Endothelial cell of umbilical vein (primary cell): Measurements from ENCODE around the gene INTS2.

Source experiments
- EZH2 ChIP-seq: IDR thresholded peaks from 2 replicates; pipeline ENCODE4 v1.6.1; 2012; ENCODE audit warnings: borderline replicate concordance, low read depth, mild to moderate bottlenecking, moderate library complexity, low read length, inconsistent platforms; ENCODE audit not compliant: severe bottlenecking
- JUN ChIP-seq: IDR thresholded peaks from 2 replicates; pipeline ENCODE4 v1.6.1; 2011; ENCODE audit warnings: borderline replicate concordance, low read depth; ENCODE audit not compliant: insufficient read length, insufficient read depth
- MYC ChIP-seq: IDR thresholded peaks from one replicate; pipeline ENCODE4 v1.6.1; 2011; ENCODE audit warnings: mild to moderate bottlenecking, low read depth, low read length
- POLR2A ChIP-seq: IDR thresholded peaks from 2 replicates; pipeline ENCODE4 v1.6.1; 2012; ENCODE audit warnings: low read depth, mild to moderate bottlenecking, control low read depth, low read length
- POLR2AphosphoS5 ChIP-seq: IDR thresholded peaks from 2 replicates; pipeline ENCODE4 v1.6.1; 2012; ENCODE audit warnings: low read depth, mild to moderate bottlenecking, control low read depth, low read length, moderate library complexity; ENCODE audit not compliant: insufficient read depth
- TF ChIP-seq, protein P1 (sequence below), 2 donors: IDR thresholded peaks; 1 replicate in 1 of 2; 2 replicates in 1 of 2; pipeline ENCODE4 v1.5.1; 2011; ENCODE audit warnings: low read length in 2 of 2, mild to moderate bottlenecking in 2 of 2, moderate library complexity in 2 of 2, control low read depth in 1 of 2, inconsistent platforms in 1 of 2, low read depth in 1 of 2; ENCODE audit not compliant: insufficient read depth in 1 of 2; ENCODE audit errors: extremely low read depth in 1 of 2
- TF ChIP-seq, protein P2 (sequence below): IDR thresholded peaks from 2 replicates; pipeline ENCODE4 v1.6.1; 2011; ENCODE audit not compliant: insufficient read depth, insufficient read length

DNA sequence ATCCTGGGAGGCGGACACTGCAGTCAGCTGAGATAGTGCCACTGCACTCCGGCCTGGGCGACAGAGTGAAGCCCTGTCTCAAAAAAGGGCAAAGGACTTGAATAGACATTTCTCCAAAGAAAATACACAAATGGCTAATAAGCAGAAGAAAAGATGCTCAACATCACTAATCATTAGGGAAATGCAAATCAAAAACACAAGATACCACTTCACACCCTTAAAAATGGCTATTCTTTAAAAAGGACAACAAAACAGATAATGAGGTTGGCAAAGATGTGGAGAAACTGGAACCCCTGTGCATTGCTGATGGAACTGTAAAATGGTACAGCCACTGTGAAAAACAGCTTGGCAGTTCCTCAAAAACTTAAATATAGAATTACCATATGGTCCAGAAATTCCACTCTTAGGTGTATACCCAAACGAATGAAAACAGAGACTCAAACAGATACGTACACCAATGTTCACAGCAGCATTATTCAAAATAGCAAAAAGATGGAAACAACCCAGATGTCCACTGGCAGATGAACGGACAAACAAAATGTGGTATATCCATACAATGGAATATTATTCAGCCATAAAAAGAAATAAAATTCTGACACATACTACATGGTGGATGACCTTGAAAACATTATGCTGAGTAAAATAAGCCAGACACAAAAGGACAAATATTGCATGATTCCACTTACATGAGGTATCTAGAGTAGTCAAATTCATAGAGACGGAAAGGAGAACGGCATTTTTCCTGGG is 100.0 kb downstream of the INTS2 start:
- TF ChIP-seq POLR2A (no peak), POLR2AphosphoS5 (no peak), EZH2 (no peak), JUN (no peak), MYC (no peak)
- TF ChIP-seq, protein P1, sequence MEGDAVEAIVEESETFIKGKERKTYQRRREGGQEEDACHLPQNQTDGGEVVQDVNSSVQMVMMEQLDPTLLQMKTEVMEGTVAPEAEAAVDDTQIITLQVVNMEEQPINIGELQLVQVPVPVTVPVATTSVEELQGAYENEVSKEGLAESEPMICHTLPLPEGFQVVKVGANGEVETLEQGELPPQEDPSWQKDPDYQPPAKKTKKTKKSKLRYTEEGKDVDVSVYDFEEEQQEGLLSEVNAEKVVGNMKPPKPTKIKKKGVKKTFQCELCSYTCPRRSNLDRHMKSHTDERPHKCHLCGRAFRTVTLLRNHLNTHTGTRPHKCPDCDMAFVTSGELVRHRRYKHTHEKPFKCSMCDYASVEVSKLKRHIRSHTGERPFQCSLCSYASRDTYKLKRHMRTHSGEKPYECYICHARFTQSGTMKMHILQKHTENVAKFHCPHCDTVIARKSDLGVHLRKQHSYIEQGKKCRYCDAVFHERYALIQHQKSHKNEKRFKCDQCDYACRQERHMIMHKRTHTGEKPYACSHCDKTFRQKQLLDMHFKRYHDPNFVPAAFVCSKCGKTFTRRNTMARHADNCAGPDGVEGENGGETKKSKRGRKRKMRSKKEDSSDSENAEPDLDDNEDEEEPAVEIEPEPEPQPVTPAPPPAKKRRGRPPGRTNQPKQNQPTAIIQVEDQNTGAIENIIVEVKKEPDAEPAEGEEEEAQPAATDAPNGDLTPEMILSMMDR (IDR thresholded peaks at IDR 0.05; ENCODE audit: extremely low read depth in 1 of 2, insufficient read depth in 1 of 2, low read depth in 1 of 2, low read length in 2 of 2), result no peak
- TF ChIP-seq, protein P2, sequence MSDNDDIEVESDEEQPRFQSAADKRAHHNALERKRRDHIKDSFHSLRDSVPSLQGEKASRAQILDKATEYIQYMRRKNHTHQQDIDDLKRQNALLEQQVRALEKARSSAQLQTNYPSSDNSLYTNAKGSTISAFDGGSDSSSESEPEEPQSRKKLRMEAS, result no peak
